ENCODE measurements around the gene MED17. TPM values are rescaled to one million over a fixed set of nuclear protein-coding genes. Genes with fewer than 3 reads are reported as not detected.

MED17 gene
- polyA plus RNA-seq, 1 donor from 2014 or later: 82.7 TPM

GRCh38 chr11:93840180-93840579, 56.1 kb downstream of the MED17 start:
- H2AFZ ChIP-seq (ENCODE audit: low read depth, low read length): no peak overlapping the region
- no peaks in the 10 kb centered on the region for H3K79me2 ChIP-seq (replicated peaks; ENCODE audit: insufficient read depth, low read length)
- TF ChIP-seq CTCF (IDR thresholded peaks at IDR 0.05; ENCODE audit: poor library complexity, severe bottlenecking) (no peak), EZH2 (IDR thresholded peaks at IDR 0.05; ENCODE audit: borderline replicate concordance, insufficient read depth, low read length, poor library complexity, severe bottlenecking) (no peak), EP300 (conservative IDR thresholded peaks at IDR 0.05; ENCODE audit: poor library complexity, severe bottlenecking) (no peak), POLR2AphosphoS5 (IDR thresholded peaks at IDR 0.05) (no peak), MXI1 (conservative IDR thresholded peaks at IDR 0.05; ENCODE audit: poor library complexity, severe bottlenecking) (no peak), TAF1 (IDR thresholded peaks at IDR 0.05; ENCODE audit: low read depth) (no peak), SMC3 (conservative IDR thresholded peaks at IDR 0.05; ENCODE audit: poor library complexity) (no peak), RAD21 (conservative IDR thresholded peaks at IDR 0.05) (no peak), REST (IDR thresholded peaks at IDR 0.05; ENCODE audit: borderline replicate concordance) (no peak)
- H3K27me3 ChIP-seq (ENCODE audit: insufficient read depth, low read depth, low read length): no peaks in the 10 kb centered on the region
- no peak overlapping the region for H3K4me3 ChIP-seq (ENCODE audit: low read length)
- no peaks in the 10 kb centered on the region for H3K36me3 ChIP-seq (ENCODE audit: insufficient read depth, low read length)
- H3K9me3 ChIP-seq (ENCODE audit: low read length): no peaks in the 10 kb centered on the region
- no peak overlapping the region for H3K9ac ChIP-seq (ENCODE audit: low read length)
- H4K20me1 ChIP-seq (ENCODE audit: insufficient read depth): no peaks in the 10 kb centered on the region
- H3K9me2 ChIP-seq (ENCODE audit: insufficient read depth, low read length): no peaks in the 10 kb centered on the region
- no peak overlapping the region for H3K27ac ChIP-seq (ENCODE audit: low read length)
- H3K4me2 ChIP-seq (ENCODE audit: low read length): no peak overlapping the region
- H3F3A ChIP-seq (ENCODE audit: insufficient read depth, low read length, poor library complexity, severe bottlenecking): no peaks in the 10 kb centered on the region

GRCh38 chr11:93840981-93841380, 56.9 kb downstream of the MED17 start:
- TF ChIP-seq TAF1 (IDR thresholded peaks at IDR 0.05; ENCODE audit: low read depth) (no peak), EP300 (conservative IDR thresholded peaks at IDR 0.05; ENCODE audit: poor library complexity, severe bottlenecking) (no peak), REST (IDR thresholded peaks at IDR 0.05; ENCODE audit: borderline replicate concordance) (no peak), RAD21 (conservative IDR thresholded peaks at IDR 0.05) (no peak), EZH2 (IDR thresholded peaks at IDR 0.05; ENCODE audit: borderline replicate concordance, insufficient read depth, low read length, poor library complexity, severe bottlenecking) (no peak), POLR2AphosphoS5 (IDR thresholded peaks at IDR 0.05) (no peak), SMC3 (conservative IDR thresholded peaks at IDR 0.05; ENCODE audit: poor library complexity) (no peak), MXI1 (conservative IDR thresholded peaks at IDR 0.05; ENCODE audit: poor library complexity, severe bottlenecking) (no peak), CTCF (IDR thresholded peaks at IDR 0.05; ENCODE audit: poor library complexity, severe bottlenecking) (no peak)
- Histone ChIP-seq H2AFZ (ENCODE audit: low read depth, low read length) (no peak overlapping the region), H3K27ac (ENCODE audit: low read length) (no peak overlapping the region), H4K20me1 (ENCODE audit: insufficient read depth) (no peaks in the 10 kb centered on the region), H3K9me2 (ENCODE audit: insufficient read depth, low read length) (no peaks in the 10 kb centered on the region), H3K4me2 (ENCODE audit: low read length) (no peak overlapping the region), H3K9me3 (ENCODE audit: low read length) (no peaks in the 10 kb centered on the region), H3K27me3 (ENCODE audit: insufficient read depth, low read depth, low read length) (no peaks in the 10 kb centered on the region), H3K4me3 (ENCODE audit: low read length) (no peak overlapping the region), H3K36me3 (ENCODE audit: insufficient read depth, low read length) (no peaks in the 10 kb centered on the region), H3K79me2 (replicated peaks; ENCODE audit: insufficient read depth, low read length) (no peaks in the 10 kb centered on the region), H3K9ac (ENCODE audit: low read length) (no peak overlapping the region), H3F3A (ENCODE audit: insufficient read depth, low read length, poor library complexity, severe bottlenecking) (no peaks in the 10 kb centered on the region)
